ENCODE data around the gene KLHL25. TPM values are rescaled to one million over a fixed set of nuclear protein-coding genes. Genes with fewer than 3 reads are reported as not detected.

KLHL25 gene
- total and polyA plus RNA-seq, 7 donors = 3.0 to 9.0 (median 5.7) TPM

GRCh38 chr15:85825719-85826118 lies 31.0 kb upstream of the KLHL25 start:
- intact Hi-C loops (cut with DNase I) = no loop called here

GRCh38 chr15:85825118-85825517 lies 30.4 kb upstream of the KLHL25 start:
- H3K4me1 ChIP-seq = no peaks in the 10 kb centered on the region
- H3K4me3 ChIP-seq = no peak overlapping the region
- no peak for TF ChIP-seq POLR2AphosphoS5 (IDR thresholded peaks at IDR 0.05)
- no peak for TF ChIP-seq POLR2A (IDR thresholded peaks at IDR 0.05)
- TF ChIP-seq CTCF (IDR thresholded peaks at IDR 0.05) = no peak
- TF ChIP-seq EP300 (IDR thresholded peaks at IDR 0.05) = no peak
- DNase-seq = no peak
- no peaks in the 10 kb centered on the region for H3K9me3 ChIP-seq
- no peaks in the 10 kb centered on the region for H3K36me3 ChIP-seq
- whole genome bisulfite sequencing, 2 donors = 17 to 62% methylated on average over 4 of the region's 4 CpGs
- intact Hi-C loops (cut with DNase I) = no loop called here
- H3K27ac ChIP-seq = no peak overlapping the region
- peaks cover 0 to 4% (median 0%) of the 10 kb centered on the region in 3 donors for H3K27me3 ChIP-seq

More at GRCh38 chr15:85825719-85826118, 31.0 kb upstream of the KLHL25 start:
- H3K4me1 ChIP-seq = no peaks in the 10 kb centered on the region
- no peak overlapping the region for H3K27ac ChIP-seq
- H3K9me3 ChIP-seq = no peaks in the 10 kb centered on the region
- no peak for TF ChIP-seq CTCF (IDR thresholded peaks at IDR 0.05)
- TF ChIP-seq EP300 (IDR thresholded peaks at IDR 0.05) = no peak
- TF ChIP-seq POLR2AphosphoS5 (IDR thresholded peaks at IDR 0.05) = no peak
- TF ChIP-seq POLR2A (IDR thresholded peaks at IDR 0.05) = no peak
- no peak overlapping the region for H3K4me3 ChIP-seq
- H3K36me3 ChIP-seq = no peaks in the 10 kb centered on the region
- 34 to 36% methylated on average over 2 of the region's 2 CpGs for WGBS, 2 donors
- peaks cover 0 to 4% (median 0%) of the 10 kb centered on the region in 3 donors for H3K27me3 ChIP-seq
- no peak for DNase-seq

GRCh38 chr15:85821545-85821944 lies 26.8 kb upstream of the KLHL25 start:
- WGBS, 2 donors = 86 to 91% methylated on average over 6 of the region's 6 CpGs
- no peaks in the 10 kb centered on the region for H3K9me3 ChIP-seq
- H3K27me3 ChIP-seq = peaks cover 0 to 4% (median 0%) of the 10 kb centered on the region in 3 donors
- H3K27ac ChIP-seq = no peak overlapping the region
- TF ChIP-seq CTCF (IDR thresholded peaks at IDR 0.05) (no peak), EP300 (IDR thresholded peaks at IDR 0.05) (no peak), POLR2A (IDR thresholded peaks at IDR 0.05) (no peak), POLR2AphosphoS5 (IDR thresholded peaks at IDR 0.05) (no peak)
- DNase-seq = no peak
- no peaks in the 10 kb centered on the region for H3K4me1 ChIP-seq
- H3K36me3 ChIP-seq = no peaks in the 10 kb centered on the region
- H3K4me3 ChIP-seq = no peak overlapping the region
- intact Hi-C loops (cut with DNase I) = no loop called here

- WGBS, 2 donors = 84 to 93% methylated on average over 5 of the region's 5 CpGs
- H3K4me1 ChIP-seq = no peaks in the 10 kb centered on the region
- TF ChIP-seq POLR2AphosphoS5 (IDR thresholded peaks at IDR 0.05) = no peak
- TF ChIP-seq CTCF (IDR thresholded peaks at IDR 0.05) = no peak
- TF ChIP-seq EP300 (IDR thresholded peaks at IDR 0.05) = no peak
- no peak for TF ChIP-seq POLR2A (IDR thresholded peaks at IDR 0.05)
- H3K36me3 ChIP-seq = no peaks in the 10 kb centered on the region
- no peak for DNase-seq
- no peak overlapping the region for H3K4me3 ChIP-seq
- intact Hi-C loops (cut with DNase I) = no loop called here
- H3K27me3 ChIP-seq = peaks cover 0 to 4% (median 0%) of the 10 kb centered on the region in 3 donors
- H3K9me3 ChIP-seq = no peaks in the 10 kb centered on the region
- no peak overlapping the region for H3K27ac ChIP-seq
Observed at GRCh38 chr15:85819938-85820337, 25.2 kb upstream of the KLHL25 start.

- Histone ChIP-seq H3K27me3 (no peaks in the 10 kb centered on the region), H3K4me1 (no peaks in the 10 kb centered on the region), H3K36me3 (no peaks in the 10 kb centered on the region), H3K4me3 (no peak overlapping the region), H3K9me3 (no peaks in the 10 kb centered on the region), H3K27ac (no peak overlapping the region)
- intact Hi-C loops (cut with DNase I) = no loop called here
- DNase-seq = no peak
- TF ChIP-seq POLR2AphosphoS5 (IDR thresholded peaks at IDR 0.05) (no peak), EP300 (IDR thresholded peaks at IDR 0.05) (no peak), CTCF (IDR thresholded peaks at IDR 0.05) (no peak)
Observed at GRCh38 chr15:85813234-85813633, 18.5 kb upstream of the KLHL25 start.

All from sigmoid colon (tissue), 7 donors.